GM23338 (cell line): ENCODE results near the gene LBHD1. TPM values are rescaled to one million over a fixed set of nuclear protein-coding genes. Genes with fewer than 3 reads are reported as not detected.

Source experiments
- ATAC-seq: fragments of 200-7000 bp; cut with Tn5 transposase; 3 replicates; pipeline ENCODE4 v1.9.1; 2020
- DNase-seq: peaks from one replicate; pipeline ENCODE4 v3.0.0-alpha.2; 2015; ENCODE audit warnings: low spot score
- H2AFZ ChIP-seq: fragments of 200-600 bp; sonication (generic); 2 replicates; pipeline ENCODE4 v1.8.0; 2016; ENCODE audit warnings: antibody characterized with exemption, mild to moderate bottlenecking, moderate library complexity
- H3F3A ChIP-seq: fragments of 200-600 bp; sonication (generic); replicated peaks from 2 replicates; pipeline ENCODE4 v1.8.0; 2017; ENCODE audit warnings: antibody characterized with exemption, mixed run types, low read depth
- H3K27ac ChIP-seq: fragments of 200-600 bp; sonication (generic); 2 replicates; pipeline ENCODE4 v1.6.1; 2016; ENCODE audit warnings: low read depth
- H3K27me3 ChIP-seq: fragments of 200-600 bp; sonication (generic); 2 replicates; pipeline ENCODE4 v1.8.0; 2016; ENCODE audit warnings: mild to moderate bottlenecking, mixed run types, moderate library complexity; ENCODE audit not compliant: insufficient read depth
- H3K36me3 ChIP-seq: fragments of 200-600 bp; sonication (generic); 2 replicates; pipeline ENCODE4 v1.8.0; 2016; ENCODE audit warnings: mild to moderate bottlenecking; ENCODE audit not compliant: insufficient read depth
- H3K4me1 ChIP-seq: fragments of 200-600 bp; sonication (generic); 2 replicates; pipeline ENCODE4 v1.8.0; 2016; ENCODE audit warnings: mild to moderate bottlenecking, moderate library complexity; ENCODE audit not compliant: insufficient read depth
- H3K4me2 ChIP-seq: fragments of 200-600 bp; sonication (generic); 2 replicates; pipeline ENCODE4 v1.7.1; 2017; ENCODE audit warnings: mixed run types
- H3K4me3 ChIP-seq: fragments of 200-600 bp; sonication (generic); 2 replicates; pipeline ENCODE4 v1.6.1; 2016; ENCODE audit warnings: mixed run types
- H3K79me2 ChIP-seq: fragments of 200-600 bp; sonication (generic); replicated peaks from 2 replicates; pipeline ENCODE4 v1.8.0; 2017; ENCODE audit warnings: mild to moderate bottlenecking; ENCODE audit not compliant: insufficient read depth
- H3K9me2 ChIP-seq: fragments of 200-600 bp; sonication (generic); 2 replicates; pipeline ENCODE4 v1.8.0; 2017; ENCODE audit not compliant: insufficient read depth
- H4K20me1 ChIP-seq: fragments of 200-600 bp; sonication (generic); replicated peaks from 2 replicates; pipeline ENCODE4 v1.8.0; 2017; ENCODE audit warnings: mild to moderate bottlenecking; ENCODE audit not compliant: insufficient read depth
- H3K27ac Mint-ChIP-seq: 2 replicates; pipeline ENCODE4 v1.8.0; 2020; ENCODE audit warnings: inconsistent platforms, mild to moderate bottlenecking, moderate library complexity, mixed read lengths
- H3K27me3 Mint-ChIP-seq: 3 replicates; pipeline ENCODE4 v1.8.0; 2022; ENCODE audit warnings: low read depth, mild to moderate bottlenecking, moderate library complexity, mixed read lengths, inconsistent platforms; ENCODE audit not compliant: insufficient read depth, poor library complexity
- H3K36me3 Mint-ChIP-seq: 3 replicates; pipeline ENCODE4 v1.8.0; 2021; ENCODE audit warnings: low read depth, mild to moderate bottlenecking, inconsistent platforms, moderate library complexity, mixed read lengths
- H3K4me1 Mint-ChIP-seq: 3 replicates; pipeline ENCODE4 v1.8.0; 2020; ENCODE audit warnings: mild to moderate bottlenecking, inconsistent platforms, mixed read lengths
- H3K4me3 Mint-ChIP-seq: 3 replicates; pipeline ENCODE4 v1.8.0; 2021; ENCODE audit warnings: moderate library complexity, mild to moderate bottlenecking, inconsistent platforms, mixed read lengths
- H3K9me3 Mint-ChIP-seq: 3 replicates; pipeline ENCODE4 v1.8.0; 2020; ENCODE audit warnings: moderate library complexity, mild to moderate bottlenecking, inconsistent platforms, mixed read lengths
- CREB1 ChIP-seq: fragments of 250-450 bp; sonication (Bioruptor Pico); IDR thresholded peaks from 2 replicates; pipeline ENCODE4 v1.5.0; 2020; ENCODE audit warnings: low read depth, mild to moderate bottlenecking, moderate library complexity
- CTCF ChIP-seq, 2 experiments: fragments of 200-600 bp in 1 of 2; sonication (generic) in 1 of 2; conservative IDR thresholded peaks; 2 replicates each; pipeline versions ENCODE4 v1.5.1 to v1.6.1; 2016 to 2017; ENCODE audit warnings: antibody characterized with exemption in 2 of 2, low read depth in 2 of 2, mild to moderate bottlenecking in 2 of 2, moderate library complexity in 1 of 2
- ETS1 ChIP-seq: IDR thresholded peaks from 2 replicates; pipeline ENCODE4 v1.6.1; 2016; ENCODE audit warnings: antibody characterized with exemption
- EZH2 ChIP-seq: fragments of 200-600 bp; sonication (generic); IDR thresholded peaks from one replicate; pipeline ENCODE4 v1.8.0; 2017; ENCODE audit warnings: antibody characterized with exemption, mild to moderate bottlenecking, low read depth; ENCODE audit not compliant: unreplicated experiment
- EZH2phosphoT487 ChIP-seq: fragments of 200-600 bp; sonication (generic); IDR thresholded peaks from one replicate; pipeline ENCODE4 v1.8.1; 2018; ENCODE audit warnings: antibody characterized with exemption; ENCODE audit not compliant: unreplicated experiment
- JUNB ChIP-seq: IDR thresholded peaks from one replicate; pipeline ENCODE4 v1.6.1; 2016; ENCODE audit warnings: antibody characterized with exemption; ENCODE audit not compliant: unreplicated experiment
- NANOG ChIP-seq: IDR thresholded peaks from 2 replicates; pipeline ENCODE4 v1.6.1; 2016; ENCODE audit warnings: antibody characterized with exemption, borderline replicate concordance
- POLR2AphosphoS5 ChIP-seq: IDR thresholded peaks from 2 replicates; pipeline ENCODE4 v1.6.1; 2016; ENCODE audit warnings: antibody characterized with exemption, low read depth
- REST ChIP-seq: IDR thresholded peaks from one replicate; pipeline ENCODE4 v1.6.1; 2018; ENCODE audit warnings: antibody characterized with exemption; ENCODE audit not compliant: unreplicated experiment
- STAT1 ChIP-seq: IDR thresholded peaks from one replicate; pipeline ENCODE4 v1.6.1; 2016; ENCODE audit warnings: antibody characterized with exemption; ENCODE audit not compliant: unreplicated experiment
- ZNF114 ChIP-seq: fragments of 250-450 bp; sonication (Bioruptor Pico); IDR thresholded peaks from 2 replicates; pipeline ENCODE4 v1.5.0; 2020; ENCODE audit warnings: mild to moderate bottlenecking, moderate library complexity
- ZNF331 ChIP-seq: fragments of 250-450 bp; sonication (Bioruptor Pico); IDR thresholded peaks from 2 replicates; pipeline ENCODE4 v1.5.0; 2020; ENCODE audit warnings: low read depth, mild to moderate bottlenecking, moderate library complexity
- ZNF462 ChIP-seq: fragments of 250-450 bp; sonication (Bioruptor Pico); IDR thresholded peaks from 2 replicates; pipeline ENCODE4 v1.5.0; 2020; ENCODE audit warnings: mild to moderate bottlenecking, moderate library complexity
- polyA plus RNA-seq: library from polyadenylated mRNA; unstranded; fragments of >200 nt; fragmentation: Nextera tagmentation; extraction: Ambion mirVana; gene quantifications from 2 replicates; pipeline ENCODE4 v1.2.1, GENCODE V29; 2016
- total RNA-seq: library from RNA; depleted of rRNA; stranded (reverse); fragments of >200 nt; shearing (Covaris generic); gene quantifications from 2 replicates; pipeline ENCODE4 v1.2.3, GENCODE V29; 2014

Gene LBHD1
- total and polyA plus RNA-seq, 2 experiments from 2014 or later: 2.8 to 2.9 TPM

- H3K9me2 ChIP-seq: no peaks in the 10 kb centered on the region
- H3K36me3 Mint-ChIP-seq: peaks cover 11% of the 10 kb centered on the region
- no peak for DNase-seq
- H4K20me1 ChIP-seq: no peaks in the 10 kb centered on the region
- H3K4me1 Mint-ChIP-seq: peaks cover 8% of the 10 kb centered on the region
- no peak overlapping the region for H3K4me3 ChIP-seq
- peaks cover 10% of the 10 kb centered on the region for H3K27me3 Mint-ChIP-seq
- no peak overlapping the region for H3K27ac ChIP-seq
- ATAC-seq: no peak
- no peak overlapping the region for H3K27ac Mint-ChIP-seq
- 0 out of 2 replicates have a peak overlapping the region, but pooled peaks have one; percentile 10 for H2AFZ ChIP-seq
- 0 out of 2 replicates have a peak, but pooled peaks cover 3% of the 10 kb centered on the region for H3K36me3 ChIP-seq
- no peaks in the 10 kb centered on the region for H3K9me3 Mint-ChIP-seq
- H3K4me1 ChIP-seq: peaks cover 9% of the 10 kb centered on the region; the same call in 1 of the 2 replicates
- peaks cover 7% of the 10 kb centered on the region; the same call in 1 of the 2 replicates for H3F3A ChIP-seq
- TF ChIP-seq NANOG (no peak), REST (no peak), CREB1 (CRISPR knock-in tag) (no peak), STAT1 (no peak), ZNF331 (CRISPR knock-in tag) (no peak), CTCF (conservative IDR thresholded peaks at IDR 0.05; ENCODE audit: low read depth in 2 of 2) (no peak), JUNB (no peak), EZH2phosphoT487 (no peak), ZNF462 (no peak), ETS1 (no peak), ZNF114 (CRISPR knock-in tag) (no peak), POLR2AphosphoS5 (no peak), EZH2 (no peak)
- peaks cover 24% of the 10 kb centered on the region for H3K79me2 ChIP-seq
- H3K4me2 ChIP-seq: no peak overlapping the region
- peak overlapping the region; percentile 34; the same call in 1 of the 3 replicates for H3K4me3 Mint-ChIP-seq
- no peaks in the 10 kb centered on the region for H3K27me3 ChIP-seq
These were observed 17.8 kb downstream of the LBHD1 start for GRCh38 chr11:62654297-62654696.
